PC-9 (cell line): Measurements from ENCODE around the gene SPOCK3.
"Not testable (repeated sequence)": the region's sequence is repeated elsewhere in the genome, so short reads cannot be mapped to it uniquely, and the experiment has no call there.

Experiments used
- CTCF ChIP-seq: fragments of 200-600 bp; sonication (generic); conservative IDR thresholded peaks from 2 replicates; pipeline ENCODE4 v1.6.1; 2017; ENCODE audit warnings: mixed run types, antibody characterized with exemption, mild to moderate bottlenecking, moderate library complexity
- EZH2 ChIP-seq: fragments of 200-600 bp; sonication (generic); IDR thresholded peaks from 2 replicates; pipeline ENCODE4 v1.8.0; 2017; ENCODE audit warnings: antibody characterized with exemption, low read depth

GRCh38 chr4:166968219-166968618 lies 266.1 kb downstream of the SPOCK3 start:
- TF ChIP-seq EZH2, CTCF: not testable (repeated sequence)
